HepG2 (cell line): Measurements from ENCODE around the gene ANAPC5. TPM values are rescaled to one million over a fixed set of nuclear protein-coding genes. Genes with fewer than 3 reads are reported as not detected.
A peak's percentile ranks its signal among the peaks of the same experiment; 100 is the strongest.

Source experiments
- ATAC-seq: fragments of 200-7000 bp; cut with Tn5 transposase; 3 replicates; pipeline ENCODE4 v1.9.1; 2020; ENCODE audit warnings: mild to moderate bottlenecking, moderate library complexity
- BruUV-seq: library from RNA; stranded (reverse); fragments of 400-500 nt; replicated peaks from 2 replicates; lab custom pipeline; 2021; lab: Mats Ljungman, UMichigan
- CTCF ChIA-PET: fragments of 300-600 bp; formaldehyde crosslinking; extraction: SDS; loops from one replicate; lab custom pipeline; 2021; ENCODE audit warnings: low total read pairs, inconsistent platforms, low intra/inter-chr PET ratio; lab: Yijun Ruan, JAX
- POLR2A ChIA-PET: fragments of 350-600 bp; sonication (Branson Sonifier 250); formaldehyde crosslinking; loops from one replicate; lab custom pipeline; 2020; ENCODE audit warnings: antibody characterized with exemption, inconsistent platforms; lab: Yijun Ruan, JAX
- DNase-seq: peaks from one replicate; pipeline ENCODE4 v3.0.0-alpha.2; 2015; ENCODE audit warnings: low spot score
- FAIRE-seq: peaks from 3 replicates; lab custom pipeline; 2011; peaks lifted over from hg19 to GRCh38; lab: Jason Lieb, UNC
- H2AFZ ChIP-seq: one replicate; pipeline ENCODE4 v1.6.1; 2011; ENCODE audit warnings: low read length, inconsistent platforms
- H3K27ac ChIP-seq: fragments of 300-600 bp; 3 replicates; pipeline ENCODE4 v1.8.0; 2011; ENCODE audit warnings: mixed run types, mild to moderate bottlenecking, mixed read lengths, low read length, inconsistent platforms; ENCODE audit not compliant: insufficient read depth; ENCODE audit errors: extremely low read length
- H3K27me3 ChIP-seq, 2 experiments: fragments of 200-600 bp in 1 of 2; 2 replicates in 1 of 2; 3 replicates in 1 of 2; pipeline versions ENCODE4 v1.6.0 to v1.8.0; 2011; ENCODE audit warnings: low read length in 2 of 2, mild to moderate bottlenecking in 2 of 2, moderate library complexity in 2 of 2, inconsistent platforms in 1 of 2; ENCODE audit not compliant: insufficient read depth in 2 of 2, control insufficient read depth in 1 of 2
- H3K36me3 ChIP-seq, 2 experiments: fragments of 200-600 bp in 1 of 2; replicated peaks in 1 of 2; 2 replicates in 1 of 2; 3 replicates in 1 of 2; pipeline versions ENCODE4 v1.5.1 to v1.8.0; 2011; ENCODE audit warnings: low read length in 2 of 2, inconsistent platforms in 1 of 2; ENCODE audit not compliant: insufficient read depth in 2 of 2, control insufficient read depth in 1 of 2
- H3K4me1 ChIP-seq: 2 replicates; pipeline ENCODE4 v1.5.1; 2012; ENCODE audit warnings: low read length, inconsistent platforms; ENCODE audit not compliant: insufficient read depth
- H3K4me2 ChIP-seq: 2 replicates; pipeline ENCODE4 v1.6.0; 2011; ENCODE audit warnings: low read depth, low read length, inconsistent platforms
- H3K4me3 ChIP-seq, 3 experiments: fragments of 200-600 bp in 1 of 3; sonication (generic), shearing (Covaris generic) in 1 of 3; replicated peaks in 1 of 3; 2 replicates each; pipeline ENCODE4 v1.5.1; 2011 to 2016; ENCODE audit warnings: low read length in 3 of 3, inconsistent platforms in 2 of 3, low read depth in 2 of 3, mild to moderate bottlenecking in 2 of 3, control low read depth in 1 of 3, mixed read lengths in 1 of 3; ENCODE audit not compliant: insufficient read depth in 1 of 3
- H3K79me2 ChIP-seq: one replicate; pipeline ENCODE4 v1.6.1; 2011; ENCODE audit warnings: low read length, inconsistent platforms; ENCODE audit not compliant: insufficient read depth
- H3K9ac ChIP-seq: 2 replicates; pipeline ENCODE4 v1.6.0; 2011; ENCODE audit warnings: mild to moderate bottlenecking, low read depth, low read length, inconsistent platforms; ENCODE audit not compliant: insufficient read depth
- H3K9me3 ChIP-seq: 2 replicates; pipeline ENCODE4 v1.5.1; 2012; ENCODE audit warnings: mild to moderate bottlenecking, low read length
- H4K20me1 ChIP-seq: 2 replicates; pipeline ENCODE4 v1.6.0; 2011; ENCODE audit warnings: inconsistent platforms, mild to moderate bottlenecking, low read length, moderate library complexity; ENCODE audit not compliant: insufficient read depth
- CC2D1A ChIP-seq: sonication (generic); formaldehyde crosslinking; IDR thresholded peaks from 2 replicates; pipeline ENCODE4 v1.8.1; 2023; ENCODE audit warnings: mild to moderate bottlenecking, missing genetic modification reagents
- CHCHD3 ChIP-seq: sonication (generic); formaldehyde crosslinking; IDR thresholded peaks from 2 replicates; pipeline ENCODE4 v1.8.0; 2022; ENCODE audit warnings: mild to moderate bottlenecking, missing genetic modification reagents, moderate library complexity
- FLYWCH1 ChIP-seq: sonication (generic); formaldehyde crosslinking; IDR thresholded peaks from 2 replicates; pipeline ENCODE4 v1.8.1; 2023; ENCODE audit warnings: mild to moderate bottlenecking, missing genetic modification reagents
- HOXA9 ChIP-seq: sonication (generic); formaldehyde crosslinking; IDR thresholded peaks from 2 replicates; pipeline ENCODE4 v1.8.1; 2022; ENCODE audit warnings: missing genetic modification reagents, mild to moderate bottlenecking, moderate library complexity, borderline replicate concordance
- IRX3 ChIP-seq: sonication (generic); formaldehyde crosslinking; IDR thresholded peaks from 2 replicates; pipeline ENCODE4 v1.8.1; 2023; ENCODE audit warnings: mild to moderate bottlenecking, low read depth, missing genetic modification reagents, borderline replicate concordance
- KMT2A ChIP-seq: sonication (generic); formaldehyde crosslinking; IDR thresholded peaks from 2 replicates; pipeline ENCODE4 v1.4.0; 2020; ENCODE audit warnings: missing genetic modification reagents
- TBX2 ChIP-seq: sonication (generic); formaldehyde crosslinking; IDR thresholded peaks from 2 replicates; pipeline ENCODE4 v1.5.0; 2020; ENCODE audit warnings: missing genetic modification reagents, mild to moderate bottlenecking, borderline replicate concordance
- ZNF546 ChIP-seq: sonication (generic); formaldehyde crosslinking; conservative IDR thresholded peaks from 2 replicates; pipeline ENCODE4 v1.8.1; 2023; ENCODE audit warnings: mild to moderate bottlenecking, missing genetic modification reagents
- ZNF619 ChIP-seq: sonication (generic); formaldehyde crosslinking; IDR thresholded peaks from 2 replicates; pipeline ENCODE4 v1.4.0; 2020; ENCODE audit warnings: mild to moderate bottlenecking, missing genetic modification reagents
- ZNF781 ChIP-seq: sonication (generic); formaldehyde crosslinking; IDR thresholded peaks from 2 replicates; pipeline ENCODE4 v1.5.1; 2020; ENCODE audit warnings: borderline replicate concordance, mild to moderate bottlenecking, missing genetic modification reagents; ENCODE audit errors: not compliant biosample characterization
- ZNF792 ChIP-seq: IDR thresholded peaks from 2 replicates; pipeline ENCODE4 v1.6.1; 2016
- WGBS: methylation state at CpG from one replicate; pipeline ENCODE4 v1.1.6; 2017; ENCODE audit warnings: low lambda C conversion rate; 5-methylcytosine and 5-hydroxymethylcytosine counted together
- in situ Hi-C: cut with HindIII; loops from 2 replicates; pipeline ENCODE4 v1.10.0; 2017; ENCODE audit warnings: low pct_unique_long_range_greater_than_20kb; ENCODE audit not compliant: extremely low pct_ligation_motif_present
- intact Hi-C: fragments of 100-400 bp; cut with micrococcal nuclease; formaldehyde crosslinking; loops from one replicate; pipeline ENCODE4 v1.10.0; 2022; ENCODE audit not compliant: unreplicated experiment
- polyA plus RNA-seq, 8 experiments: library from polyadenylated mRNA; depleted of rRNA in 3 of 8; stranded (reverse) in 7 of 8; unstranded in 1 of 8; fragments of >200 nt; fragmentation: Illumina TruSeq in 4 of 8; extraction: Trizol in 4 of 8; gene quantifications; 2 replicates each; pipeline versions ENCODE4 v1.2.1 to v1.2.3, GENCODE V29; 2011 to 2016; ENCODE audit warnings: low read depth in 4 of 8, missing spikeins in 1 of 8, mixed read lengths in 1 of 8; ENCODE audit not compliant: insufficient read depth in 1 of 8
- total RNA-seq, 5 experiments: library from RNA; depleted of rRNA; stranded (reverse); fragments of >200 nt; fragmentation: Illumina TruSeq; extraction: Trizol; gene quantifications; 2 replicates each; pipeline ENCODE4 v1.2.3, GENCODE V29; 2016; ENCODE audit warnings: low read depth in 1 of 5
- TF ChIP-seq, protein P1 (sequence below): sonication (generic); formaldehyde crosslinking; IDR thresholded peaks from 2 replicates; pipeline ENCODE4 v1.4.0; 2020; ENCODE audit warnings: mild to moderate bottlenecking, low read depth, missing genetic modification reagents
- TF ChIP-seq, protein P2 (sequence below): sonication (generic); formaldehyde crosslinking; IDR thresholded peaks from 2 replicates; pipeline ENCODE4 v1.4.0; 2020; ENCODE audit warnings: missing genetic modification reagents, borderline replicate concordance
- TF ChIP-seq, protein P3 (sequence below): fragments of 450-650 bp; IDR thresholded peaks from 2 replicates; pipeline ENCODE4 v1.6.1; 2016
- TF ChIP-seq, protein P4 (sequence below): sonication (generic); formaldehyde crosslinking; IDR thresholded peaks from 2 replicates; pipeline ENCODE4 v1.4.0; 2020; ENCODE audit warnings: low read depth, mild to moderate bottlenecking, missing genetic modification reagents

Gene ANAPC5
- total and polyA plus RNA-seq, 2 of the 13 experiments (the other 11 are each of a cell fraction or from before 2014, with no cell fraction given), result 146 to 161 TPM

DNA sequence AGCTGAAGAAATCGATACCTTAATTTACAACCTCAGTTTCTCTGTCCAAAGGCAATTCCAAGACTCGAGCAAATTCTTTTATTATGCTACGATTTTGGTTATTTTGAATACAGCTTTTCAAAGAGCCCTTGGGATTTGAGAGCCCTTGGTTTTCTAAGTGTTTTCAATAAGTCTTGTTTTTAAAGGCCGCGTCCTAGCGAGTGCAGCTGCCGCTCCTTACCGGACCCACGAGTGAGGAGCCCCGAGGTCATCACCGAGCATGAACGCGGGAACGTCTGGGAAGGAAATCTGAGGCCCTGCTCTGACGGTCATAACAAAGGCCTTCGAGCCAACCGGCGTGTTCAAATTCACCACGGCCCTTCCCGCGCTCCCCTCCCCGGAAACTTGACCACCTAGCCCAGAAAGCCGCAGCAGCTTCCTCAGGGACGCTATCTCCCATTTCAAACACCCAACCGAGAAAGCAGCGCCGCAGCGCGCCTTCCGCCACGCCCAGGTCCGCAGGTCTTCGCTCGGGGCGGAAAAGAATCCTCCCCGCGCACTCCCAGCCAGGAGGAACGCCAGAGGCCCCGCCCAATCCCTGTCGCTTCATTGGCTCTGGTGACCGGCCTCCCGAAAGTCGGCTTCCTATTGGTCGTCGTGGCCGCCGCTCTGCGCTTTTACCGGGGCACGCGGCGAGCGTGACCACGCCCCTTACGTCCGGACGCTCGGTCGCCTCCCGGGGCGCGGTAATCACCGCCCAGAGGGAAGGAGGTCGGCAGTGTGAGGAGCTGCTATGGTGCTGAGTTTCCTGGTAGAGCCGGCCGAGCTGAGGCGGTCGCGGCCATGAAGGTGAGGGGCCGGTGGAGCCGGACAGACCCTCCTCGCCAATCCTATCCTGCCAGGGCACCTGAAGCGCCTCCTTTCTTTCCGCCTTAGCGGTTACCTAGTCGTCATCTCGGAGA, 47.5 kb upstream of the ANAPC5 start, which contains the start of gene RNF34:
Gene RNF34 (plus strand): TSS at position 728 of the 941 bp plus-strand sequence. CDS start 95 bp downstream, at position 823.
- ATAC-seq, result peak; percentile 96
- ChIA-PET POLR2A (interaction anchor here (0.6 to 2.9 kb wide), 20 partner anchors 8 to 1198 kb away, joined by 3 to 37 read pairs (median 4); partner anchors contain the start of genes ANAPC5 and TMEM120B), CTCF (no interaction called here)
- peak within 1 kb of the TSS; percentile 79 for H3K27ac ChIP-seq
- no peaks in the 10 kb centered on the region; a peak in 1 of 5 replicates for H3K36me3 ChIP-seq
- H3K9ac ChIP-seq, result peak within 1 kb of the TSS; percentile 89
- H3K4me1 ChIP-seq, result peaks cover 42% of the 10 kb centered on the region
- BruUV-seq, result TSS peak; percentile 96
- H3K9me3 ChIP-seq, result no peaks in the 10 kb centered on the region
- DNase-seq, result peak; percentile 97
- H2AFZ ChIP-seq, result no peak within 1 kb of the TSS
- peak; percentile 70 for FAIRE-seq
- peaks cover 41% of the 10 kb centered on the region for H3K79me2 ChIP-seq
- H3K27me3 ChIP-seq, result no peaks in the 10 kb centered on the region; a peak in 1 of 5 replicates
- 1% methylated on average over 18 of the region's 77 CpGs for WGBS
- in situ Hi-C loops, result no loop called here
- peak within 1 kb of the TSS; percentile 91 for H3K4me2 ChIP-seq
- H3K4me3 ChIP-seq, result peak within 1 kb of the TSS; percentile 71 to 84 (median 83)
- intact Hi-C loops, result loop anchor here (1.0 kb wide), 1 partner anchor 47 kb away; the partner anchor contains the start of gene ANAPC5
- no peaks in the 10 kb centered on the region; the same call in 1 of the 2 replicates for H4K20me1 ChIP-seq
- TF ChIP-seq CC2D1A (0 out of 2 replicates have a peak, but pooled peaks have one; percentile 77), ZNF619 (no peak), ZNF546 (CRISPR knock-in tag) (peak; percentile 77; the same call in 1 of the 2 replicates), TBX2 (CRISPR knock-in tag) (peak; percentile 45), KMT2A (CRISPR knock-in tag) (peak; percentile 85), IRX3 (CRISPR knock-in tag) (peak; percentile 50; the same call in 1 of the 2 replicates), CHCHD3 (no peak), ZNF781 (CRISPR knock-in tag) (no peak), HOXA9 (CRISPR knock-in tag) (no peak), ZNF792 (CRISPR knock-in tag) (peak; percentile 86), FLYWCH1 (no peak)
- TF ChIP-seq, protein P1, sequence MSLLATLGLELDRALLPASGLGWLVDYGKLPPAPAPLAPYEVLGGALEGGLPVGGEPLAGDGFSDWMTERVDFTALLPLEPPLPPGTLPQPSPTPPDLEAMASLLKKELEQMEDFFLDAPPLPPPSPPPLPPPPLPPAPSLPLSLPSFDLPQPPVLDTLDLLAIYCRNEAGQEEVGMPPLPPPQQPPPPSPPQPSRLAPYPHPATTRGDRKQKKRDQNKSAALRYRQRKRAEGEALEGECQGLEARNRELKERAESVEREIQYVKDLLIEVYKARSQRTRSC (CRISPR knock-in tag), result no peak
- TF ChIP-seq, protein P2, sequence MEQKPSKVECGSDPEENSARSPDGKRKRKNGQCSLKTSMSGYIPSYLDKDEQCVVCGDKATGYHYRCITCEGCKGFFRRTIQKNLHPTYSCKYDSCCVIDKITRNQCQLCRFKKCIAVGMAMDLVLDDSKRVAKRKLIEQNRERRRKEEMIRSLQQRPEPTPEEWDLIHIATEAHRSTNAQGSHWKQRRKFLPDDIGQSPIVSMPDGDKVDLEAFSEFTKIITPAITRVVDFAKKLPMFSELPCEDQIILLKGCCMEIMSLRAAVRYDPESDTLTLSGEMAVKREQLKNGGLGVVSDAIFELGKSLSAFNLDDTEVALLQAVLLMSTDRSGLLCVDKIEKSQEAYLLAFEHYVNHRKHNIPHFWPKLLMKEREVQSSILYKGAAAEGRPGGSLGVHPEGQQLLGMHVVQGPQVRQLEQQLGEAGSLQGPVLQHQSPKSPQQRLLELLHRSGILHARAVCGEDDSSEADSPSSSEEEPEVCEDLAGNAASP (CRISPR knock-in tag), result peak; percentile 35; the same call in 1 of the 2 replicates
- TF ChIP-seq, protein P3, sequence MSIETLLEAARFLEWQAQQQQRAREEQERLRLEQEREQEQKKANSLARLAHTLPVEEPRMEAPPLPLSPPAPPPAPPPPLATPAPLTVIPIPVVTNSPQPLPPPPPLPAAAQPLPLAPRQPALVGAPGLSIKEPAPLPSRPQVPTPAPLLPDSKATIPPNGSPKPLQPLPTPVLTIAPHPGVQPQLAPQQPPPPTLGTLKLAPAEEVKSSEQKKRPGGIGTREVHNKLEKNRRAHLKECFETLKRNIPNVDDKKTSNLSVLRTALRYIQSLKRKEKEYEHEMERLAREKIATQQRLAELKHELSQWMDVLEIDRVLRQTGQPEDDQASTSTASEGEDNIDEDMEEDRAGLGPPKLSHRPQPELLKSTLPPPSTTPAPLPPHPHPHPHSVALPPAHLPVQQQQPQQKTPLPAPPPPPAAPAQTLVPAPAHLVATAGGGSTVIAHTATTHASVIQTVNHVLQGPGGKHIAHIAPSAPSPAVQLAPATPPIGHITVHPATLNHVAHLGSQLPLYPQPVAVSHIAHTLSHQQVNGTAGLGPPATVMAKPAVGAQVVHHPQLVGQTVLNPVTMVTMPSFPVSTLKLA, result peak; percentile 78
- TF ChIP-seq, protein P4, sequence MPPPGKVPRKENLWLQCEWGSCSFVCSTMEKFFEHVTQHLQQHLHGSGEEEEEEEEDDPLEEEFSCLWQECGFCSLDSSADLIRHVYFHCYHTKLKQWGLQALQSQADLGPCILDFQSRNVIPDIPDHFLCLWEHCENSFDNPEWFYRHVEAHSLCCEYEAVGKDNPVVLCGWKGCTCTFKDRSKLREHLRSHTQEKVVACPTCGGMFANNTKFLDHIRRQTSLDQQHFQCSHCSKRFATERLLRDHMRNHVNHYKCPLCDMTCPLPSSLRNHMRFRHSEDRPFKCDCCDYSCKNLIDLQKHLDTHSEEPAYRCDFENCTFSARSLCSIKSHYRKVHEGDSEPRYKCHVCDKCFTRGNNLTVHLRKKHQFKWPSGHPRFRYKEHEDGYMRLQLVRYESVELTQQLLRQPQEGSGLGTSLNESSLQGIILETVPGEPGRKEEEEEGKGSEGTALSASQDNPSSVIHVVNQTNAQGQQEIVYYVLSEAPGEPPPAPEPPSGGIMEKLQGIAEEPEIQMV, result peak; percentile 84; the same call in 1 of the 2 replicates
